ENCODE data around the gene ACAP3.

ACAP3 gene

GRCh38 chr1:1349256-1350012 is 41.7 kb upstream of the ACAP3 start, which contains the start of gene DVL1:
Gene DVL1, minus strand, starts transcription at chr1:1349418. Its CDS starts 353 bp downstream, at chr1:1349065.
- TF ChIP-seq CEBPB (IDR thresholded peaks at IDR 0.05) (no peak), MAX (IDR thresholded peaks at IDR 0.05) (no peak), RAD21 (IDR thresholded peaks at IDR 0.05; ENCODE audit: low read depth) (peak; percentile 37), EP300 (IDR thresholded peaks at IDR 0.05; ENCODE audit: borderline replicate concordance) (no peak), TCF12 (IDR thresholded peaks at IDR 0.05; ENCODE audit: low read depth) (no peak), FOXM1 (IDR thresholded peaks at IDR 0.05; ENCODE audit: borderline replicate concordance, low read depth) (no peak), REST (IDR thresholded peaks at IDR 0.05; ENCODE audit: low read depth) (no peak), ZBTB7A (IDR thresholded peaks at IDR 0.05; ENCODE audit: low read depth) (peak; percentile 87), NFIC (IDR thresholded peaks at IDR 0.05) (no peak), CREB1 (IDR thresholded peaks at IDR 0.05; ENCODE audit: low read depth) (peak; percentile 47; the same call in 1 of the 2 replicates)

- TF ChIP-seq ZBTB7A (IDR thresholded peaks at IDR 0.05; ENCODE audit: low read depth), result no peak
- peak; percentile 59; the same call in 1 of the 2 replicates for TF ChIP-seq YY1 (IDR thresholded peaks at IDR 0.05; ENCODE audit: low read depth)
- no peak for TF ChIP-seq RAD21 (IDR thresholded peaks at IDR 0.05; ENCODE audit: low read depth)
- TF ChIP-seq MAX (IDR thresholded peaks at IDR 0.05), result peak; percentile 73
- TF ChIP-seq CREB1 (IDR thresholded peaks at IDR 0.05; ENCODE audit: low read depth), result no peak
- no peak for TF ChIP-seq FOXM1 (IDR thresholded peaks at IDR 0.05; ENCODE audit: borderline replicate concordance, low read depth)
Measured at GRCh38 chr1:1348420-1349255, 40.9 kb upstream of the ACAP3 start.

GRCh38 chr1:1347663-1348419 is 40.1 kb upstream of the ACAP3 start:
- peak; percentile 79 for TF ChIP-seq MAX (IDR thresholded peaks at IDR 0.05)
- TF ChIP-seq REST (IDR thresholded peaks at IDR 0.05; ENCODE audit: low read depth), result no peak
- no peak for TF ChIP-seq EP300 (IDR thresholded peaks at IDR 0.05; ENCODE audit: borderline replicate concordance)
- TF ChIP-seq CREB1 (IDR thresholded peaks at IDR 0.05; ENCODE audit: low read depth), result no peak
- peak; percentile 17; the same call in 1 of the 2 replicates for TF ChIP-seq ZBTB7A (IDR thresholded peaks at IDR 0.05; ENCODE audit: low read depth)
- TF ChIP-seq EGR1 (IDR thresholded peaks at IDR 0.05), result 0 out of 2 replicates have a peak, but pooled peaks have one; percentile 17
- peak; percentile 21; the same call in 1 of the 2 replicates for TF ChIP-seq TAF1 (IDR thresholded peaks at IDR 0.05; ENCODE audit: low read depth)
- no peak for TF ChIP-seq FOXM1 (IDR thresholded peaks at IDR 0.05; ENCODE audit: borderline replicate concordance, low read depth)
- TF ChIP-seq RAD21 (IDR thresholded peaks at IDR 0.05; ENCODE audit: low read depth), result no peak

GRCh38 chr1:1347026-1347595 is 39.4 kb upstream of the ACAP3 start:
- TF ChIP-seq RAD21 (IDR thresholded peaks at IDR 0.05; ENCODE audit: low read depth) (no peak), ZBTB7A (IDR thresholded peaks at IDR 0.05; ENCODE audit: low read depth) (0 out of 2 replicates have a peak, but pooled peaks have one; percentile 15)

GRCh38 chr1:1346501-1346890 is 38.8 kb upstream of the ACAP3 start:
- TF ChIP-seq NFIC (IDR thresholded peaks at IDR 0.05) (no peak), TAF1 (IDR thresholded peaks at IDR 0.05; ENCODE audit: low read depth) (no peak), TEAD4 (IDR thresholded peaks at IDR 0.05) (no peak), YY1 (IDR thresholded peaks at IDR 0.05; ENCODE audit: low read depth) (no peak), USF1 (IDR thresholded peaks at IDR 0.05) (no peak), CEBPB (IDR thresholded peaks at IDR 0.05) (no peak), TCF12 (IDR thresholded peaks at IDR 0.05; ENCODE audit: low read depth) (no peak), ZBTB7A (IDR thresholded peaks at IDR 0.05; ENCODE audit: low read depth) (no peak), RAD21 (IDR thresholded peaks at IDR 0.05; ENCODE audit: low read depth) (no peak), EP300 (IDR thresholded peaks at IDR 0.05; ENCODE audit: borderline replicate concordance) (no peak), EGR1 (IDR thresholded peaks at IDR 0.05) (no peak), CREB1 (IDR thresholded peaks at IDR 0.05; ENCODE audit: low read depth) (no peak), REST (IDR thresholded peaks at IDR 0.05; ENCODE audit: low read depth) (no peak), FOXM1 (IDR thresholded peaks at IDR 0.05; ENCODE audit: borderline replicate concordance, low read depth) (no peak)

Measured in Ishikawa (cell line).